Activated CD8-positive, alpha-beta memory T cell treated with anti-CD3 and anti-CD28 coated beads, Interleukin-2, amount 50 U/mL, for 24 hours (primary cell): ENCODE data around the gene DOHH.

Experiments
- DNase-seq: peaks from one replicate; pipeline ENCODE4 v3.0.0-alpha.2; 2020; ENCODE audit errors: extremely low read depth

The DOHH gene, protein sequence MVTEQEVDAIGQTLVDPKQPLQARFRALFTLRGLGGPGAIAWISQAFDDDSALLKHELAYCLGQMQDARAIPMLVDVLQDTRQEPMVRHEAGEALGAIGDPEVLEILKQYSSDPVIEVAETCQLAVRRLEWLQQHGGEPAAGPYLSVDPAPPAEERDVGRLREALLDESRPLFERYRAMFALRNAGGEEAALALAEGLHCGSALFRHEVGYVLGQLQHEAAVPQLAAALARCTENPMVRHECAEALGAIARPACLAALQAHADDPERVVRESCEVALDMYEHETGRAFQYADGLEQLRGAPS

DNA sequence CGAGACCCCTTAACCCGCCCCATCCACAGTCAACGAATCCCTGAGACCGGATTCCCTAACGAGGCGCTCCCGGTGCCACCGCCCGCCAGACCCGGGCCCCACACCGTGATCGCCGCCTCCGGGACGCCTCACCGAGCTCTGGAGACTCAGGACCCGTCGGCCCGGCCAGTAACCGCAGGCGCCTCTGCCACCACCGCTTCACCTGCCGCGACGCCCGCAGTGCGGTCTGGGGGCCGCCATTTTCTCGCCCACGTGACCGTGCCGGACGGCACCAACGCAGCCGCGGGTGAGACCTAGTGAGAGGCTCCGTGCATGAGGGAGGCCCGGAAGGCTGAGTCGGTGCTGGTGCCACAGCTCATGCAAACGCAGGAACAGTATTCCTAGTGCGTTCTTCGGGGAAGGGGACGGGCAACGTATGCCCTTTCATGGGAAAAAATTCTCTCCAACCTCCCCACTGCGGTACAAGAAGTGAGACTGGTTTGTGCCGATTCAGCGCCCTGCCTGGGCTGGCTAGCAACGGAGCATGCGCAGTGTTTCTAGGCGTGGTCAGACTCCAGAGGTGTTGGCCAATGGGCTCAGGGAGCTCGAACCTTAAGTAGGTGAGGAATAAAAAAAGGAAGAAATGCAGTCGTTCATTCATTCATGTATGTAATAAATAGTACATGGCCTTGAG, at the start of gene DOHH:
DOHH (minus strand) TSS at position 246 of the 673 bp plus-strand sequence. CDS start 3,860 bp downstream, outside the sequence.
- peak; percentile 95 for DNase-seq

DNA sequence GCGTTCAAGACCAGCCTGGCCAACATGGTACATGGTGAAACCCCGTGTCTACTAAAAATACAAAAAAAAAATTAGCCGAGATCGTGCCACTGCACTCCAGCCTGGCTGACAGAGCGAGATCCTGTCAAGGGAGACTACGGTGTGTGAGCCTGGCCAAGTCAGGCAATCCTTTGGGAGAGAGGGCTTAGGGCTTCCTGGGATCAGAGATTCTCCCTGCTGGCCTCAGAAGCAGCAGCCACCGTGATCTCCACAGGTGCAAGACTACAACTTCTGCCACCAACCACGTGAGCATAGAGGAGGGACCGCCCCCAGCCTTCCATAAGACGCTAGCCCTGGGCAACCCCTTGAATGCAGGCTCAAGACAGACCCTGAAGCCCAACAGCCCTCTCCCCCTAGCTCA, 49.3 kb upstream of the DOHH start:
- DNase-seq, result no peak

DNA sequence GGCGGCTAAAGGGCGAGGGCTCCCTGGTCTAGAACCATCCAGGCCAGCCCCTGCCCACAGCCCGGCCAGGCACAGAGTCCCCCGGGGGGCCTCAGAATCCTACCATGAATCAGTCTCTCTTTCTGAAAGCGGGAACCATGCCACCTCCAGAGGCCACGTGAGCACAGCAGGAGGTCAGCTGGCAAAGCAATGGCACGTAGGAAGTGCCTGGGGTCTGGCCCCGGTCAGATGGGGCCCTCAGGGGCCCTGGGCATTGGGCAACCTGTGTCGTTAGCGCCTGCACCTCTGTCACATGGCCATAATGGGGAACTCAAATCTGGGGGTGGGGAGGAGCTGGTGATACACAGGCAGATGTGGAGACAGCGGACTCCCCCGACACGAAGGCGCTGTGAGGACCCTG, 48.1 kb upstream of the DOHH start:
- DNase-seq, result no peak

DNA sequence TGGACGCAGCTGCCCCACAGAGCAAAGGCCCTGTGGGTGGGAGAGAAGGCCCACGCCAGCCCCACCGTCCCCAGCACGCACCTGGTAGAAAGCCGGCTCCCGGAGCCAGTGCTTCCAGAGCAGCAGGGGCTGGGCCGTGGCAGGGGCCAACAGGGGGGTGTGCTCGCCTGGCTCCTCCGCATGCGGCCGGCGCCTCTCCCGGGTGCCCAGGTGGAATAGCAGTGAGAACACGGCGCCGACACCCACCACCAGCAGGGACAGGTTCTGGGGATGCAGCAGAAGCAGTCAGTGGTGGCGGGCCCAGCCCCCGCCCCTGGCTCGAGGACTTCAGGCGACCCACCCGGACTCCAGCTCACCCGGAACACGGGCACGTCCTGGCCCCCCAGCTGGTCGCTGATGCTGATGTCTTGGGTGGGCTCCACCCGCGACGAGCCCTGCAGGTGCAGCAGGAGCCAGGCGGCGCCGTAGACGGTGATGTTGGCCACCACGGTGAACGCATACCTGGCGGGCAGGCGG, 47.4 kb upstream of the DOHH start:
- DNase-seq, result no peak

DNA sequence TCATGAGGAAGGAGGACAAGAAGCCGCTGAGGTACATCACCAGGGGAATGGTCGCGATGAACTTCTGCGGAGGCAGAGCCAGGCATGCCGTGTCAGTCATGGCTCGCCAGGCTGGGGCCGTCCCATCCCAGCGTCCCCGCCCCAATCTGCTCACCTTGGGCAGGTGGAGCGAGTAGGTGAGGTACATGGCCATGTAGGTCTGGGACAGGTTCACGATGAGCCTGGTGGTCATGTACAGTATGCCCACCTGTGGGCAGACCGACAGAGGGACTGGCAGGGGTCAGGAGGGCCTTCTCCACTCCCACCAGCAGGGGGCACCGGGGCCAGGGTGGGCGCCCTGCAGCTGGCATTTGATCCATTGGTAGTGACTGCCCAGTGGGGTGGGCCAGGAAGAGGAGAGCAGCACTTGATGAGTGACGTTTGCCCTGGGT, 46.8 kb upstream of the DOHH start:
- DNase-seq, result no peak

DNA sequence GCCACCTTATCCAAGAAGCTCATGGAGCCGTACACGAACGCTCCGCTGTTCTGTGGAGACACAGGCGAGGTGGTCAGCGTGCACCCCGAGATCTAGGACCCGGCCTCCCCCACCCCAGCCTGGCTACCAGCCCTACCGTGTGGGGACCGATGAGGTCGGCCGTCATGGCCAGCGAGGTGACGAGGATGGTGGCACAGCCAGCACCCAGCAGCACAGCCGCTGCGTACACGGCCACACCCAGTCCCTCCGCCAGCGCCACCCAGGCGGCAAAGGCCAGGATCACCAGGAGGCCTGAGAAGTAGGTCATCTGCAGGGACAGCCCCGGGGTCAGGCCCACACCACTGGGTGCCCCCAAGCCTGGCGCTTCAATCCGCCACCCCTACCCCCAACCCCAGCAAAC, 45.6 kb upstream of the DOHH start:
- DNase-seq, result no peak

DNA sequence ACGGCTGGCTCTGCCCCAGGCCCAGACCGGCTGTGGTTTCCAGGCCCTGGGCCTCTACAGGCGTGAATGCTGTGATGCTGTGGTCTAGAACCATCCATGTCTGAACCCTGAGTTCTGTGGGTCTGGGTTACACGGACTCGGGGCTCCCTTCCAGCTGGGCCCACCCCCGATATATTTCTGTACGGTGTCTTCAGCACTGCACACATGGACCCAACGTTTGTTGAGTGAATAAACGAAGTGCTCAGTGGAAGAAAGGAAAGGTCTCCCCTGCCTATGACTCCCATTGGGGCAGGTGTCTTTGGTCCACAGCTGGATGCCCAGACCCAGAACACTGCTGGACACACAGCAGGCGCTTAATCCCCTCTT, 45.2 kb upstream of the DOHH start:
- DNase-seq, result no peak

DNA sequence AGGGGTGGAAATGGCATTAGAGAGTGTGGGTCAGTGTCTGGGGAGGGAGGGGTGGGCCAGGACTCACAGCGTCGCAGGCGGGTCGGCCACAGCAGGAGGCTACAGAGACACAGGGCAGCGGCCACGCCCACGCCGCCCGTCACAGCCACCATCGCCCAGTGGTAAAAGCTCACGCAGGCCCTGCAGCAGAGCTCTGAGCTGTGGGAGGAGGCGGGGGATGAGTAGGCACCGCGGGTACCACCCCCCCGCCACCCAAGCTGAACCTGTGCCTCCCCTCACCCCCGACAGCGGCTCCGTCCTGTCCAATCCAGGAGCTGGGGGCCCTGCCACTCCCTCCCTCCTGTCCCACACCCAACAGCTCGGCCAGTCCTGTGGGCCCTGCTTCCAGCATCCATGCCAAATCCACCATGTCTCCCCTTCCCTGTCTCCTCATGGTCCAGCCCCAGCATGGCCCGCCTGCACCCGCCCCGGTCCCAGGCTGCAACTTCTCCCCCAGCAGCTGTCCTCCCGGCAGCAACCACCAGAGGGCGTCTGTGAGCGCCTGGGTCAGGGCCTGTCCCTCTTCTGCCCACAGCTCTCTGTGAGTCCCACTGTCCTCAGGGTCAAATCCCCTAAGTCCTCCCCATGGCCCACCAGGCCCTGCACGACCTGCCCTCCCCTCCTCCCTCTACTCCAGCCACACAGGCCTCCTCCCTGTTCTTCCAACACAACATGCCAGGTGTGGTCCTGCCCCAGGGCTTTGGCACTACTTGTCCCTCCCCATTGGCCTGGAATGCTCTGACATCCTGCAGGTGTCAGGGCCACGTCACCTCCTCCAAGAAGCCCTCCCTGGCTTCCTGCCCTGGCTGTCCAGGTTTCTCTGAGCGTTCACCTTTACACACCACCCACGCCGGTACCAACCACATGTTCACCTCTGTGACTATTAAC, 44.5 kb upstream of the DOHH start:
- peak; percentile 53 for DNase-seq

DNA sequence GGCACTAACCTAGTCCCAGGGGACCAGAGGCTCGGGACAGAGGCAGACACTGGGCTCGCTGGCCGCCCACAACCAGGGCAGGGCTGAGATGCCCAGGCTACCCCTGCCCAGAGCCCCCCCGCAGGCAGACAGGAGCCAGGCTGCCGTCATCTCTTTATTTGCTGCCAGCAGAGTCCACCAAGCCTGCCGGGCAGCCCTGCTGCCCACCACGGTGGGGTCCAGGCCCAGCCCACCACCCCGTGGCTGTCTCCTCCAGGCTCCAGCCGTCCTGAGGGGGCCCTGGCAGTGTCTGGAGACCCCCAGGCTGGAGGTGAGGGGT, 43.5 kb upstream of the DOHH start:
- no peak for DNase-seq

DNA sequence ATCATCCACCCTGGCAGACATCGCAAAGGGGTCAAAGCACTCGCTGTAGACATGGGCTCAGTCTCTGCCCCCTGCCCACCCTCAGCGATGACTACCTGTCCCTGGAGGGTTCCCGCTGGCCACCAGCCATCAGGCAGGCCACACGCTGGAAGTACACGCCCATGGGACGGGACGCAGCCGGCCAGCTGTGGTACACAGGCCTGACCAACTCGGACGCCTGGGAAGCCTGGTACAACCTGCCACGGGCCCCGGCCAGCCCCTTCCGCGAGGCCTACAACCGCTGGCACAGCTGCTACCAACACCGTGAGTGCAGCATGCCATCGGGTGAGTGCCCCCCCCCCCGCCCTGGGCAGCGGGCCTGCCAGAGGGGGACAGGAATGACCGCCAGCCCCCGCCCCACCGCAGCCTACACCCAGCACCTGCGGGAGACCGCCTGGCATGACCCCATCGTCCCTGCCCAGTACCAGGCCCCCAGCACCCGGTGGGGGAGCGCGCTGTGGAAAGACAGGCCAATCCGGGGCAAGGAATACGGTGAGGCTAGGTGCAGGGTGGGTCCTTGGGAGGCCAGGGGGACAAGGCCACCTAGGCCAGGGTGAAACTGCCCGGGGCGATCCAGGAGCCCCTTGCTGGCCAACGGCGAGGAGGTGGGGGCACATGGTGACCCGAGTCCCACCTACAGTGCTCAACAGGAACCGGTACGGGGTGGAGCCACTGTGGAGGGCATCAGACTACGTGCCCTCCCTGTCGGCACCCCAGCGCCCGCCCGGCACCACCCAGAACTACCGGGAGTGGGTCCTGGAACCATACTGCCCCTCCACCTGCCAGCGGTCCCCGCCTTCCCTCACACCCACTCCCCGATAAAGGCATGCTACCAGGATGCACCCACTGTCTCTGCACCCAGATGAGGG, 42.9 kb upstream of the DOHH start:
- no peak for DNase-seq

DNA sequence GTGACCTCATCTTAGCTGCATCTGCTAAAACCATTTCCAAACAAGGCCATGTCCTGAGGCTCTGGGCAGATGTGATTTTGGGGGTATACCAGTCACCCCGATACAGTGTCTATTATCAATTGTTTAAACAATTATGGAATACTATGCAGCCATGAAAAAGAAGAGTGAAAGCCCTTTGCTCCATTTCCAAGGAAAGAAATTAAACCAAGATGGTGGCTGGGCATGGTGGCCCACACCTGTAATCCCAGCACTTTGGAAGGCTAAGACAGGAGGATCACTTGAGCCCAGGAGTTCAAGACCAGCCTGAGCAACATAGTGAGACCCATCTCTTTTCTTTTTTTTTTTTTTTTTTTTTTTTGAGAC, 39.3 kb upstream of the DOHH start:
- DNase-seq, result no peak

DNA sequence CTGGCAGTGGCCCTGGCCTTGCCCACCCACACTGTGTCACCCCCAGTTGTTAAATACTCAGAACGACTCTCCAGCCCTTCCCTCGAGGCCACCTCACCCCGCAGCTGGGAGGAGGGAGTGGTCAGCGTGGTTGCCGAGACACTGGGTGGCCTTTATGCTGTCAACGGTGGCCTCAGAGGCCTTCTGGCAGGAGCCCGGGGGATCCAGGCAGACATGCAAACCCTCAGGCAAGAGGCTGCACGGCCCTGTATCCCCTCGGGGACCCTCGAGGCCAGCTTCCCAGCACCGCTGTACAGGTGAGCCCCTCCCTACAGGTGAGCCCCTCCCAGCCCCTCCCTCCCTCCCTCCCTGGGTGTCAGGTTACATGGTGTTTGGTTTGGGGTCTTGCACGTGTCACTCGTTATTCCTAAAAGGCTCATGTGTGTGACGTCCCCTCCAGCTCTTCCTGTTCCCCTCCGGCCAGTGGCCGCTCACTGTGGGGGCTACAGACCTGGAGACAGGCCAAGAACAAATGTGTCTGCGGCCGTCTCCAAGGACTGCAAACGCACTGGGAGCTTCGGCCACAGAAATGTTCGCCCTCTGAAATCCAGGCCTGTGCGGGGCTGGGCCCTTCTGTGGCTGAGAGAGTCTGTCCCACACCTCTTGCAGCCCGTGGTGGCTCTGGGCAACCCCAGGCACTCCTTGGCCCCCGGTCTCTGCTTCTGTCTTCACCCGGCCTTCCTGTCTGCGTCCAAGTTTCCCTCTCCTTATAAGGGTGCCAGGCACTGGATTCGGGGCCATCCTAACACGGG, 38.7 kb upstream of the DOHH start, which contains the start of gene TEKTIP1:
TEKTIP1 (plus strand) TSS at position 210 of the 791 bp plus-strand sequence; CDS start at position 214, 4 bp downstream.
- no peak for DNase-seq

DNA sequence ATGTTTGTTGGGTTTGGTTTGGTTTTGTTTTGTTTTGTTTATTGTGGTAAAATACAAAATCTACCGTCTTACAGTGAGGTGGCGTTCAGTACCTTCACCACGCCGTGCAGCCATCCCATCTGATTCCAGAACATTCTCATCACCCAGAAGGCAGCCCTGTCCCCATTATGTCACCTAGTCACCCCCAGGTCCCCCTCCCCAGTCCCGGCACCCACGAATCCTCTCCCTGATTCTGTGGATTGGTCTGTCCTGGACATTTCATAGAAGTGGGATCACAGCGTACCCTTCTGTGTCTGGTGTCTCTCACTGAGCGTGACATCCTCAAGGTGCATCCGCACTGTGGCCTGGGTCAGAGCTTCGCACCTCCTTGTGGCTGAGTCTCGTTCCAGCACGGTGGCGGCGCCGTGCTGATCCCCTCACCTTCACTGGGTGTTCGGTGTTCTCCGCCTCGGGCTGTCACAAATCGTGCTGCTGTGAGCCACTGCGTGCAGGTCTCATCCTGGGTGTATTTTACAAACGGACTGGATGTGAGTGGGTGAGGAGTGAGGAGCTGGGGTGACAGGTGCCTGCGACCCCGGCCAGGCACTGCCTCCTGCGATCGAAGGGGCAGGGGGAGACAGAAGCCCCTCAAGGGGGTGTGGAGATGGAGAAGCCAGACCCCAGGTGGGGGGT, 37.9 kb upstream of the DOHH start:
- DNase-seq, result no peak

DNA sequence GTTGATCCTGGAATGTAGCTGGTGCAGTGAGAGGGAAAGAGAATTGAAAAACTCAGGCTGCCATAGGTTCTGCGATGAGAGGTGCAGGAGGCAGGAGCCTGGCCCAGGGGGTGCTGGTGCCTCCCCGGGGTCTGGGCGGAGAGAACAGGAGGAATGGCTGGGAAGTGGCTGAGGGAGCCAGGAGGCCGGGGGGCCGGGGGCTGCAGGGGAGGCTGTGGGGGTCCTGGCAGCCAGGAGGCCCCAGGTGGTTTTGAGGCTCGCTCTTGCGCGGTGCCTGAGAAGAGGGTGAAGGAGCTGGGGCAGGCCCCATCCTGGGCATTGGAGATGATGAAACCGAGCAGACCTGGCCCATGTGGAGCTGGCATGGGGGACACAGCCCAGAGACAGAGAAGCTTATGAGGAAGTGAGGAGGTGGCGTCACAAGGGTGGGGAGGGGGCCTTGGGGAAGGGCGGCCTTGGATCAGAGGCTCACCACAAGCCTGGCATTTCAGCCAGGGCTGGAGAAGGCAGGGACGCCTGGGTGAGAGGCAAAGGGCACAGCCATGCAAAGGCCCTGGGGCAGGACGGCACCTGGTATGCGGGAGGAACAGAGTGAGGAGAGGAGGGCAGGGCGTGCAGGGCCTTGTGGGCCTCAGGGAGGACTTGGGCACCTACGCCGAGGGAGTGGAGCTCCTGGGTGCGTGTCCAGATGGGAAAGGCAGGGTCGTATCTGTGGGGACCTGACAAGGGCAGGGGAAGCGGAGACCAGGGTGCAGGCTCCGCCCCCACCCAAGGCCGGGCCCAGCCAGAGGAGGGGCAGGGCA, 37.2 kb upstream of the DOHH start:
- DNase-seq, result no peak

DNA sequence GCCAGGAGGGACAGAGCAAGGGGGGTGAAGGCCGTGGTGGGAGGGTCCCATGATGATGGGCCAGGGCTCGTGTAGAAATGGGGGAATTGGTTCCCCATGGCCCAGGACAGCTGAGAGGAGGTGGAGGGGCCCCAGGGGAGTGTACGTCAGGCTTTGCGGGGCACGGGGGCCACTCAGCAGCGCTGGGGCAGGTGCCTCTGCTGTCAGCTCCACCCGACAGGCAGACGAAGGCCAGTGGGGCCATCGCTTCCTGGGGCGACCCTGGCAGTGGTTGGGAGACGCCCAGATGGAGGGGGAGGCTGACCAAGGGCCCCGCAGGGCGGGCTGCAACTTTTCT, 36.6 kb upstream of the DOHH start:
- no peak for DNase-seq

DNA sequence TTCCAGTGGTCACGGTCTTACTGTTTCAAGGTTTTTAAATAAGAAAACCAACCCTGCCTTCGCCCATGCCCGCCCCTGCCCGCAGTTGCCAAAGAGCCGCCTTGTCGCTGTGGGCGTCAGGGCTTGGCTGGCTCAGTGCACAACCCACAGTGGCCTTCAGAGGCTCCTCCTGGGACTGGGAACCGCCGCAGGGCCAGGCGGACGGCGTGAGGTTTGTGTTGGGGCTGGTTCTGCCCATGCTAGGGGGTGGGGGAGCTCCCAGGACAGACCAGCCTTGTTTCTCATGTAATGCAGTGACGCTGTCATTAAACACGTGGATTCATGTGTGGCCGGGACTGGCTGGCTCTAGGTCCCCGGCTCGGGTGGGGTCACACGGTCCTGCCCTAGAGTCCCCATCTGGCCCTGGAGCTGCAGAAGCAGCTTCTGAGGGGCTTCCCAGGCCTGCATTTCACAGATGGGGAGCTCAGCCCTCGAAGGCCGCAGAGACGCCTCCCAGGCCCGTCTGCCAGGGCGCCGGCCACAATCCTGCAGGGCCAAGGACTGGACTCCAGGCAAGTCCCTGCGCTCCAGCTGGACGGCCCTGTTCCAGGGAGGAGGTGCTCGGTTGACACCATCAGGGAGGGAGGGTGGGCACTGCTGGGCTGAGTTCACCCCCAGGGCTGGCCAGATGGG, 36.1 kb upstream of the DOHH start:
- DNase-seq, result no peak

DNA sequence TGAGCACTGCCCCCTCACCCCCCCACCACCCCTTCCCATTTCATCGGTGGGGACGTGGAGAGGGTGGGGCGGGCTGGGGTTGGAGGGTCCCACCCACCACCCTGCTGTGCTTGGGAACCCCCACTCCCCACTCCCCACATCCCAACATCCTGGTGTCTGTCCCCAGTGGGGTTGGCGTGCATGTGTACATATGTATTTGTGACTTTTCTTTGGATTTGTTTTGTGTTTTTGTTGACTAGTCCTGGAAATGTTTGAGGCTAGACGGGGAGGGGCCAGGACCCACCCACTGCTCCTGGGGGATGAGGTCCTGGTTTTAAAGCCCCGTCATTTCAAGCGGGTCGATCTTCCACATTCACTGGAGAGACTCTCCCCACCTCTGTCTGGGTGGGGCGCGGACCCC, 35.5 kb upstream of the DOHH start:
- DNase-seq, result no peak

DNA sequence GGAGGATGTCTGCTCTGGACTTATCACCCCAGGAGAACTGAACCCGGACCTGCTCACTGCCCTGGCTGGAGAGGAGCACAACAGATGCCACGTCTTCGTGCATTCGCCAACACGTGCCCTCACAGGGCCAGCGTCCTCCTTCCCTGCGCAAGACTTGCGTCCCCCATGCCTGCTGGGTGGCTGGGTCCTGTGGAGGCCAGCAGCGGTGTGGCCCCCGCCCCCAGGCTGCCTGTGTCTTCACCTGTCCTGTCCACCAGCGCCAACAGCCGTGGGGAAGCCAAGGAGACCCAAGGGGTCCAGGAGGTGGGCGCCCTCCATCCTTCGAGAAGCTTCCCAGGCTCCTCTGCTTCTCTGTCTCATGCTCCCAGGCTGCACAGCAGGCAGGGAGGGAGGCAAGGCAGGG, 35.1 kb upstream of the DOHH start:
- DNase-seq, result no peak

DNA sequence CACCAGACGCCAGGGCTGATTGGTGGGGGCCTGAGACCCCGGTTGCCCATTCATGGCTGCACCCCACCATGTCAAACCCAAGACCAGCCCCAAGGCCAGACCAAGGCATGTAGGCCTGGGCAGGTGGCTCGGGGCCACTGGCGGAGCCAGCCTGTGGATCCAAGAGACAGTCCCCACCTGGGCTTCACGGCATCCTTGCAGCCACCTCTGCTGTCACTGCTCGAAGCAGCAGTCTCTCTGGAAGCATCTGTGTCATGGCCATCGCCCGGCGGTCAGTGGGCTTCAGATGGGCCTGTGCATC, 34.7 kb upstream of the DOHH start:
- DNase-seq, result no peak
